ENCODE results near the gene MCFD2.

DNA sequence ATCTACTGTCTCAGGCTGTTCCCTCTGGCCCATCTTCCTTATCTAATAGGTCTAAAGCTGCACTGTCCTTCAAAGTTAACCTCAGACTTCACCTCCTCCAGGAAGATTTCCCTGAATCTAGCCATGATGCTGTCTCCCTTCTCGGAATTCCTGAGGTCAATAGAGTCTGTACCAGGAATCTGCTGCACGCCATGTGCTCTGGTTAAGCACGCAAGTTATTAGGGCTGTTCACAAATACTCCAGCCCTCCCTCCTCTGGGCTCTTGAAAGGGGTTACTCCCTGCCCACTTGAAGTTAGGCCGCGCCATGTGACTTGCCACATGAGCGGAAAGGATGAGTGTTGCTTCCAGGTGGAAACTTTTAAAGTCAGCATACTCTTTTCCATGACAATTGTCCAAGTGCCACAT is 43.6 kb downstream of the MCFD2 start:
- TF ChIP-seq, protein P1, sequence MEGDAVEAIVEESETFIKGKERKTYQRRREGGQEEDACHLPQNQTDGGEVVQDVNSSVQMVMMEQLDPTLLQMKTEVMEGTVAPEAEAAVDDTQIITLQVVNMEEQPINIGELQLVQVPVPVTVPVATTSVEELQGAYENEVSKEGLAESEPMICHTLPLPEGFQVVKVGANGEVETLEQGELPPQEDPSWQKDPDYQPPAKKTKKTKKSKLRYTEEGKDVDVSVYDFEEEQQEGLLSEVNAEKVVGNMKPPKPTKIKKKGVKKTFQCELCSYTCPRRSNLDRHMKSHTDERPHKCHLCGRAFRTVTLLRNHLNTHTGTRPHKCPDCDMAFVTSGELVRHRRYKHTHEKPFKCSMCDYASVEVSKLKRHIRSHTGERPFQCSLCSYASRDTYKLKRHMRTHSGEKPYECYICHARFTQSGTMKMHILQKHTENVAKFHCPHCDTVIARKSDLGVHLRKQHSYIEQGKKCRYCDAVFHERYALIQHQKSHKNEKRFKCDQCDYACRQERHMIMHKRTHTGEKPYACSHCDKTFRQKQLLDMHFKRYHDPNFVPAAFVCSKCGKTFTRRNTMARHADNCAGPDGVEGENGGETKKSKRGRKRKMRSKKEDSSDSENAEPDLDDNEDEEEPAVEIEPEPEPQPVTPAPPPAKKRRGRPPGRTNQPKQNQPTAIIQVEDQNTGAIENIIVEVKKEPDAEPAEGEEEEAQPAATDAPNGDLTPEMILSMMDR (IDR thresholded peaks at IDR 0.05; ENCODE audit: low read depth, low read length), result no peak
- no peak for TF ChIP-seq POLR2A (IDR thresholded peaks at IDR 0.05; ENCODE audit: extremely low read depth, insufficient read length)

Data from NB4 (cell line).